GM18499 (cell line): ENCODE results near the gene PPARA.

Source experiments
- ATAC-seq: cut with Tn5 transposase; IDR thresholded peaks from one replicate; pipeline ENCODE4 v1.9.1; 2021; ENCODE audit warnings: moderate number of reproducible peaks; ENCODE audit not compliant: insufficient read depth, unreplicated experiment

Gene PPARA

DNA sequence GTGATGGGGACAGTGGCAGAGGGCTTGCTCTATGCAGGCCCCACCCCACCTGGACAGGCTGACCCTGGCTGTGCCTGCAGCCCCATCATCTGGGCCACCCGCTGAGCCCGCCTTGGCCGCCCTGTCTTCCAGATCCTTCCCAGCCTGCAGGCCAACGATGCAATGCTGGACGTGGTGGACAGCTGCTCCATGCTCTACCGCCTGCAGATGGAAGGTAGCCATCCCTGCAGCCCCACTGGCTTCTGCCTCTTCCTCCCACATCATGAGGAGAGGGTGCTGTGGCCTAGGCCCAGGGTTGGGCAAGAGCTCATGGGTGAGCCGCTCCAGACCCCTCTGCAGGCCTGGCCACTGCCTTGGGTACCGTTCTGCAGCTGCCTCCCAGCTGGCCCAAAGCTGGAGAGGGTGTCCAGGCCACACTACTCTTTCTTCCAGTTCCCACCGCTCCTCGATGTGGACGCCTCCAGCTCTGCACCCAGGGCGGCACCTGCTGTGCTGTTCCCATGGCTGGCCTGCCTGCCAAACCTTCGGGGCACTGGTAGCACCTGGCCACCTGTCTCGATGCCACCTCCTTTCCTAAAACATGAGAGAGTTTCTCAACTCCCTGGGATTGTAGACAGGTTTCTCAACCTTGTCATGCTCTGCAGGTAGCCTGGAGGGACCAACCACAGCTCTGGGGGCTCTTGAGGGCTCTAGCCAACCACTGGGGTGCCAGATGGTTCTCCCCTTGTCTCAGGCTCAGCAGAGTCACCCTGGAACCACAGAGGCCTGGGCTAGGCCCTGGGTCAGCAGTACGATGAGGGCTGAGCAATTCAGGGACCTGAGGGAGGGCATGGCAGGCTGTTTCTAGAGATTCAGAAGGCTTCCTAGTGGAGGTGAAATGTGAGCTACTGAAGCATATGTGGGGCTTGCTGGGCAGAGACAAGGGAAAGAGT lies 136.9 kb downstream of the PPARA start:
- no peak for ATAC-seq

DNA sequence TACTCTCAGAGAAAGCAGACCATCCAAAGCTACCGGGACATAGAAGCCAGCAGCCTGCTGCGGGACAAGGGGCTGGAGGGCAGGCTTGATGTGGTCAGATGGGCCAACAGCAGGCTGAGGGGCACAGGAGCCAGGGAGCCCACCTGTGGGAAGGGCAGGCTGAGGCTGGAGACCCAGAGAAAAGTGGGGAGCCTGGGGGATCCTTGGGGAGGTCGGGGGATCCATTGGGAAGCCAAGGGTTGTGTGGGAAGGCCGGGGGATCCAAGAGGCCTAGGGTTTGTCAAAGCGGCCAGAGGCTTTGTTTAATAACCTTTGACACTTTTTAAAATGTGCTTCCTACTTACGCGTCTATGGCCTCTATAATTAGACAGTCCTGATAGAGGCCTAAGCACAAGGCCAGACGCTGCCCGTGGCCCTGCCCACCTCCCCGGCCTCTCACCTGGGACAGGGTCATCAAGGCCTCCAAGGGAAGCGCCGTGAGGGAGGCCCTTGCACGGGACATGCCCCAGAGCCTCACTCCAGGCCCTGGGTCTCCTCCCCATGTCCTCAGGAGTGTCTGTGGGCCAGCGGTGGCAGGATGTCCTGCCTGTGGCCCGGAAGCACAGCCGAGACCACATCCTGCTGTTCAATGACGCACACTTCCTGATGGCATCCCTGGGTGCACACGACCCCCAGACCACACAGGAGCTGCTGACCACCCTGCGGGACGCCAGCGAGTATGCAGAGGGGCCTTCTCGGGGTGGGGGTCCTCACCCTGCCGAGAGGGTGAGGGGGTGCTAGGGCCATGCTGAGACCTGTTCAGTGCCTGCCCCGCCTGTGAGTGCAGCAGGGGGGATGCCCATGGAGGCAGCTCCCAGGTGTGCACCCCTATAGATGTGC lies 137.8 kb downstream of the PPARA start:
- ATAC-seq, result no peak

DNA sequence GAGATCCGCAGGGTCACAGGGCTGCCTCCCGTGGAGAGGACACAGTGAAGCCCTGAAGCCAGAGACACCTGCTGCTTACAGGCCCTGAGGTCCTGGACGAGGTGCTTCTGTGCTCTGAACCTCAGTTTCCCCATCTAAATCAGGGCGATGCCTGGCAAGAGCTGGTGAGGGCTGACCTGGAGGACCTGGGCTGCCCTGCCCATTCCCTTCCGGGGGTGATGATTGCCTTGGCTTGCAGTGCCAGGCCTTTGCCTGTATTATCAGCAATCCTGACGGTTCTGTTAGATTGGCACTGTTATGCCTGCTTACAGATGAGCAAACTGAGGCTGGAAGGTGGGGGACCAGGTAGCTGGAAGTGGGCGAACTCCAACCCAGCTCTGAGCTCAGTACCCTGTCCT lies 138.5 kb downstream of the PPARA start:
- no peak for ATAC-seq

DNA sequence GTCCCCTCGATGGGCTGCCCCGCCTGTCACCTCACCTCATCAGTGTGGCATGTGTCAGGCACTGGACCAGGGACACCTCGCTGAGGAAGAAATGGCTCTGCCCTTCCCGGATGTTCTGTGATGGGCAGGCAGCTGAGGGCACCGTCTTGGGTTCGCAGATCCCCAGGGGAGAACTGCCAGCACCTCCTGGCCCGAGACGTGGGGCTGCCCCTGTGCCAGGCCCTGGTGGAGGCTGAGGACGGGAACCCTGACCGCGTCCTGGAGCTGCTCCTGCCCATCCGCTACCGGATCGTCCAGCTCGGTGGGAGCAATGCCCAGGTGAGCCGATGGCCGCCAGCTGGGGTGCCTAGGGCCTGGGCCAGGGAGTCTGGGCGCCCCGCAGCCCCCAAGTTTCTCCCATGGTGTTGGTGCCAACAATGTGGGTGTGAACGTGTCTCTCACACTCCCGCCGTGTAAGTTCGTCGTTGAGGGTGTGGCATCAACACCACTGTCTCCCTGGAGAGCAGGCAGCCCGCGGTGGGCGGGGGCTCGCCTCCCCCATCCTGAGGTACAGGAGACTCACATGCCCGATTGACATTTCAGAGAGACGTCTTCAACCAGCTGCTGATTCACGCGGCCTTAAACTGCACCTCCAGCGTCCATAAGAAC lies 139.0 kb downstream of the PPARA start:
- no peak for ATAC-seq

DNA sequence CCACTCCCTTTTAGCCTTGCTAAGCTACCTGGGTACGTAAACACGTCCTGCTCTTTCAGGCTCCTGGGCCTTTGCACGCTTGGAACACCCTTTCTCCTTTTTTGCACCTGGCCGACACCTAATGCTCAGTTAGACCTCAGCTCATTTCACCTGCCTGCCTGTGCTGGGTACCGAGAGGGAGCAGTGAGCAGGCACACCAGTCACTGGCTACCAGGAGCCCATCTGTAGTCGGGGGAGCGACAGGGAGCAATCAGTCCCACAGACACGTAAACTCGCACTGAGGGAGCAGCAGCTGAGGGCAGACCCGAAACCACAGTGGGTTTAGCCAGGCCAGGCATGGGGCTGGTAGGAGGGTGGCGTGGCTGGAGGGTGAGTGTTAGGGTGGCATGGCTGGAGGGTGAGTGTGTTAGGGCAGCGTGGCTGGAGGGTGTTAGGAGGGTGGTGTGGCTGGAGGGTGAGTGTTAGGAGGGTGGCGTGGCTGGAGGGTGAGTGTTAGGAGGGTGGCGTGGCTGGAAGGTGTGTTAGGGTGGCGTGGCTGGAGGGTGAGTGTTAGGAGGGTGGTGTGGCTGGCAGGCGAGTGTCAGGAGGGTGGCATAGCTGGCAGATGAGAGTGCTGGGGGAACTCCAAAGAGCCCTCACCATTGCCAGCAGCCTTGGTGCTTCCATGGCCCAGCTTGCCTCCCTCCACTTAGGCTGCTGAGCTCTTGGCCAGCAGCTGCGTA lies 140.0 kb downstream of the PPARA start:
- ATAC-seq, result no peak

DNA sequence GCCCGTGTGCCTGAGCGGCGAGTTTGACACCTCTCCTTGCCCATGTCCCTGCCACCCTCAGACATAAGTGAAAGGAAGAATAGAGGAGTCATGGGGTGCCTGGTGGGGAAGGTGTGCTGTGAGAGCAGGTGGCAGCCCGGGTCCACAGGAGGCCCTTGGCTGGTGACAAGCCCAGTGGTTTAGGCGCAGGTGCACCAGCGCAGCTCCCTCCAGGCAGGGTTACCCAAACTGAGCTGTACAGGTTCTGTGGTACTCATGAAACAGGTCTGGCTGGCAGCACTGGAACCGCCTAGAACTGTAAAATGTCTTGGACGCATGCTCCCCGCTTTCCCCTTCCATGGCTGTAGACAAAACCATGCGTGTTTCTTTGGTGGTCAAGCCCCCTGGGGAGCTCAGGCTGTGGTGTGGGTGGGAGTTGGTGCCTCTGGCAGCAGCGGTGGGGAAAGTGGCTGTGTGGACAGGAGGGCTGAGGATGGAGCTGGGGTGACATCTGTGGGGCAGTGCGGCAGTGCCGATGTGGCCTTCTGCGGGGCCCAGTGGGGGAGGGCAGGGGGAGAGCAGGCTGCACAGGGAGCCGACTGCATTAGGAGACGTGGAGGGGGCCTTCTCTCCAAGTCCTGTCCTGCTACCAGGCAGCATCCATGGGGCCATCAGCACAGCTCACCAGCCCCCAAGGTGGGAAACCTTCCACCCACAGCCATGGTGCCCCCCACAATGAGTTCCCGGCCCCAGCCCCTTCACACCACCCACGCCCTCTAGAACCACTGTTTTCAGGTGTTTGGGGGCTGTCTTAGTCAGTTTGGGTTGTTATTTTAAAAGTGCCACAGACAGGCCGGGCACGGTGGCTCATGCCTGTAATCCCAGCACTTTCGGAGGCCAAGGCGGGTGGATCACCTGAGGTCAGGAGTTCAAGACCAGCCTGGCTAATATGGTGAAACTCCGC lies 140.8 kb downstream of the PPARA start:
- ATAC-seq, result no peak

DNA sequence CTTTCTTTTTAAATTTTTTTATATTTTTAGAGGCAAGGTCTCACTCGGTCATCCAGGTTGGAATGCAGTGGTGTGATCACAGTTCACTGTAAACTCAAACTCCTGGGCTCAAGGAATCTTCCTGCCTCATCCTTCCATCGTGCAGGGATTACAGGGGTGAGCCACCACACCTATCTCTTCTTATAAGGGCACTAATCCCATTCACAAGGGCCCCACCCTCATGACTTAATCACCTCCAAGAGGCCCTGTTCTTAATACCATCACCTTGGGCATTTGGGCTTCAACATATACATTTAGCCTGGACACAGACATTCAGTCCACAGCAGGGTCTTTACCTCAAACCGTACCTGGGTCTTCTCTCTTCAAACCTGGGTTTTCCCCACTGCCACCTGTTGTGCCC lies 141.8 kb downstream of the PPARA start:
- ATAC-seq, result no peak

DNA sequence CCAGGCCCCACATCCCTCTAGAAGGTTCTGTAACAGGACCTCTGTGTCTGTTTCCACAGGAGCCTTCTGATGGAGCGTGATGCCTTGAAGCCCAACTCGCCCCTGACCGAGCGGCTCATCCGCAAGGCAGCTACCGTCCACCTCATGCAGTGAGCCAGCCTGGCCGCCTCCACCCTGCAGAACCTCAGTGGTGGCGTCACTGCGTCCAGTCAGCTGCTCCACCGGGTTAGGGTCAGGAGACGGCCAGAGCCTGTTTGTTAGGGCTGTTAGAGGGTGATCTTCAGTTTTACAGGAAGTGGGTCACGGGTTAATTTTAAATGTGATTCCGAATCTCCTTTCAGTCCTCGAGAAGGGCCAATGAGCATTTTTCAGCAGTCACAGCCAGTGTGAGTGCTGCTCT lies 142.4 kb downstream of the PPARA start:
- no peak for ATAC-seq
